ENCODE data around the gene JAM3.
A peak's percentile ranks its signal among the peaks of the same experiment; 100 is the strongest.

JAM3 gene

GRCh38 chr11:134068829-134069425 lies at the start of gene JAM3:
Gene JAM3, plus strand, starts transcription at chr11:134069072. Its CDS starts 12 bp downstream, at chr11:134069084.
- DNase-seq = peak; percentile 97

DNA sequence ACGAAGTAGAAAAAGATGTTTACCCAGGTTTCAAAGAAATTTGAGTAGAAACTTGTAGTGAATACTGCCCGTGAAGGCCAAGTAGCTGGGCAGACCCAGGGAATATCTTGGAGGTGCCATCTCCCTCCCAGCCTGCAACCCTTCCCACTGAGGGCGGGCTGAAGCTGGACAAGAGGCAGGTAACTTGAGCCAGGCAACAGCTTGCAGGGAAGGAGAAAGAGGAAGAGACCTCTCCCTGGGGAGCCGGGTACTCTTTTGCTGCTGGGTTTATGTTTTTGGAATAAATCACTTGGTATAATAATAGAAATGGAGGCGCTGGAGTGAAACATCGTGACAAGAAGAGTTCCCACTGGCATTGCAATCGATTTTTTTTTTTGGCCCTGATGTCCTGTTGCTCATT lies 49.4 kb upstream of the JAM3 start:
- DNase-seq = no peak

- DNase-seq = no peak
Observed at GRCh38 chr11:134020598-134020997, 48.3 kb upstream of the JAM3 start.

- no peak for DNase-seq
Observed at GRCh38 chr11:134021326-134021725, 47.5 kb upstream of the JAM3 start.

DNA sequence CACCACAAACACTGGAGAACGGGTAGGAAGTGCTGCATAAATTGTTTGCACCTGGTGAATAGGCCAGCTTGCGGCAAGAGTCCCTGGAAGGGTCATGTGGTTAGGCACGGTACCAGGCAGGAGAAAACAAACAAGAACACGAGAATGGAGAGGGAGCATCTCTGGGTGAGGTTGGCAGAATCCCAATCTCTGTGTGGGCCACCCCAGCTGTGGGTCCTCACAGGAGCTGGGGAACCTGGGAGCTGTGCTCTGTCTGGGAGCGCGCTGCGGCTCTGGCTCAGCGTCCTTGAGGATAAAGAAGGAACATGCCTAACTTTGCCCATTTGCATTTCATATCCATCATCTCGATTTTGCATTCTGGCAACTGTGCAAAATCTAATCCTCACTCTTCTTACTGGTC lies 46.1 kb upstream of the JAM3 start:
- no peak for DNase-seq

DNA sequence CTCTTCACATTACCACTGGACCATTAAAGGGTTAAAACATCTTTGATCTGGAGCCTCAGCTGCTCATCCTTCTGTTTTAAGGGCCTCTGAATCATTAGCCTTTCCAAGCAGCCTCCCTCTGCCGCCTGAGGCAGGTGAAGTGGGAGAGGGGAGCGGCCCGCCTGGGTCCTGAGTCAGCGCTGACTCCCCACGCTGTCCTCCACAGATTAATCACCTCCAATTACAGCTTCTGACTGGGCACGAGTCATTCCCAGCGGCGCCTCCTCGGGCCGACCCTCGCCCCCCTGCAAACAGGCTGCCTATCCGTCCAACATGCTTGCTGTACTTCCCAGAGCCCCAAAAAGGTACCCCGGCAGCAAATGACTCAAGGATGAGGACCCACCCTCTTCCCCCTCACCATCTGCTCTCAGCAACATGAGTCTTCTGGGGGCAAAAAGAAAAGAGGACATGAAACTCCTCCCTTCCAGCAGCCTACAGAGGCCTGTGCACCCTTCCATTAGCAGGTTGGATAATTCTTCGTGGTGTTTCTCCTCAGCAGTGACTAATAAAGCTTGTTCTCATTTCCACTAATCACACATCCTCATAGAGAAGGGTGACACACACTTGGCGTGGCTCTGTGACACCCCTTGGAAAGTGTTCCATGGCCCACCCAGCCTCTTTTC lies 44.3 kb upstream of the JAM3 start:
- peak; percentile 76 for DNase-seq

GRCh38 chr11:134025082-134025429 lies 43.8 kb upstream of the JAM3 start:
- DNase-seq = no peak

DNA sequence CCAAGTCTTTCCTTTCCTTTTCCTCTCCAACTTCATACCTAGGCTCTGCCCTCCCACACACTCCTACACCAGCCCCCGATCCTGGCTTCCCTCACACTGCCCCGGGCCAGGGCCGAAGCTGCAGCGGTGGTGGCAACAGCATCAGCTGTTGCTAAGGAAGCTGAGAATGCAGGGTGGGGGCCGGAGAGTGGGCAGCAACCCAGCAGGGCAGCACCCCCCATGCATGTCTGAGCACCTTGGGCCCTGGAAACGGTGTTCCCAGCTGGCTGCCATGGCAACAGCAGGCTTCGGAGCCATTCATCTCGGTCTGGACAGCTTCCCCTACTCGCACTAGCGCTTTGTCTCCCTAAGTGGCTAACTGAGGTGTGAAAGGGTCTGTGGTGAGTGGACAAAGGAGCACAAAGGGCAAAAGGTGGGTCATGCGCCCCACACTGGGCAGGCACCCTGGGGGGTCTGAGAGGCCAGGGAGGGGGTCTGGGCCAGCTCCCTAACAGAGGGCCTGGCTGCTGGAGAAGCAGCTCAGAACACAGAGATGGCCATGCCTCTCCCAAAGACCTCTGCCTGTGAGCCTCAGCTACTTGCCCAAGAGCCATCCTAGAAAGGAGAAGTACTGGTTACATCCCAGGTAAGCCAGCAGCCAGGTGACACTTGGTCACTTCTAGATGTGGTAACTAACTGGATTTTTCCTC lies 42.1 kb upstream of the JAM3 start:
- DNase-seq = no peak

DNA sequence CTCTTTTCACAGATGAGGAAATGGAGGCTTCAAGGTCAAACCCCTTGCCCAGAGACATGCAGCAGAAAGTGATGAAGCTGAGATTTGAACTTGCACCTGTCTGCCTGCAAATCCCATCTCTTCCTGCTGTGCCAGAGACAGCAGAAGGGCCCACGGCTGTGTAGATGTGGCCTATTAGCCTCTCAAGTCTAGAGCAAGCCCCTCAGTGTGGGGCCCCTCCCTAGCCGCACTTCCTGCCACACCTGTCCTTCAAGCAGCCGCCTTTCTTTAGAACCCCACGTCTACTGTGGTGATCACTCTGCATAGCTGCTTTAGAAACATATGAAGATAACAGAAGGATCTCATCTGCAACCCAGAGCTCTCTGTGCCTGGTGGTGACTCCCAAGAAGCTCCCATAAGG lies 41.2 kb upstream of the JAM3 start:
- DNase-seq = no peak

- no peak for DNase-seq
Observed at GRCh38 chr11:134028368-134028920, 40.4 kb upstream of the JAM3 start.

DNA sequence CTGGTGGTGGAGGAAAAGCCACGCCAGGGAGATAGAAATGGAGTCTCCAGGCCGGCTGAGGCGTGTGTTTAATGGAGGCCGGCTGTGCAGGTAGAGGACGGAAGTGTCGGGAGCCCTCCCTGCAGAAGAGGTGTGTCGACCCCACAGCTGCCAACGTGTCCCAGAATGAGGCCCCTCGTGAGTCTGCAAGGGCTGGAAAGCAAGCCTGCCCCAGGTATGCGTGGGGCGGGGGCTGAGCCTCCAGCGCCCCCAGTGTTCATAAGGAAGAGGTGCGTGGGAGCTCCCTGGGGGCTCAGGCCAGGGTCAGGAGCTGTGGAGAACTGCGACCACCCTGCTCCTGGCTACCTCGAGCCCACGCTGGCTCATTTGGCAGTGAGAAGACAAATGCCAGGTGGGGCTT lies 38.0 kb upstream of the JAM3 start:
- DNase-seq = no peak

DNA sequence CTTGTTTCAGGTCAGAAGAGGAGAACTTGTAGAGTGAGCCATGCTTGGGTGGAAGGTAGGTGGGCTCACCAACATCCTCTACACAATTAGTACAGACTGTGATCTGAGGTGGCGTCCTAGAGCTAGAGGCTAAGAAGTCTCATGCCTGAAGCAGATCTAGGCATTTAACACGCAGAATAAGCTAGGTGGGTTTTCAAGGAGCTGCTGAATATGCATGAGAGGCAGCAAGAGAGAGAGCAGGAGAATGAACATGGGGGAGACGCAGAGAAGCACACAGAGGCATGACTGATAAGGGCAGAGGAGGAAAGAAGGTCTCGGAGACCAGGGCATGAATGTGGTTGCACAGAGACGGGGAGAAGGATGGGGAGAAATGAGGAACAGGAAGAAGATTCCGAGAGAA lies 36.8 kb upstream of the JAM3 start:
- no peak for DNase-seq

DNA sequence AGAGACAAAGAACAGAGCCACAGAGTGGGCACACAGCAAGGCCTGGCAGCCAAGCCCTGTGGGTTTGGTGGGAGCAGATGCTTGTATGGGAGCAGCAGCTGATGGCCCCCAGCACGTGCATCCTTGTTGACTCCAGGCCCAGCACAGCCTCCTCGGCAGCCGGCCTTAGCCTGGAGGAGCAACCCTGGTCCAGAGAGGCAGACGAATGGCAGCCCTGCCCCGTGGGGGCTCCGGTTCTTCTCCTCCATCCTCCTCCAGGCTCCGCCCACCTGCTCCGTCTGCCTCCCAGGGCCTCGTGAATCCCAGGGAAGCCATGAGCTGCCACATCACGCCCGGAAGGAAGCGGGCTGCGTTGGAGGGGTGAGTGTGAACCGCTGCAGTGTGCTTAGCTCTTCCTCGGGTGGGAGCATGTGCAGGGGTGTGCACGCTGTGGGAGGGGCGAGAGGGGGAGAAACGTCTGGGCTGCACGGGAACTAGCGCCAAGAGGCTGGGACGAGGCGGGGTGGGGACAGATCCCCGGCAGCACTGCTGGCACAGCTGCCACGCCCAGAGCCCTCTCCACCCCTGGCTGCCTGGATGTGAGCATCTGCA lies 36.3 kb upstream of the JAM3 start:
- DNase-seq = no peak

DNA sequence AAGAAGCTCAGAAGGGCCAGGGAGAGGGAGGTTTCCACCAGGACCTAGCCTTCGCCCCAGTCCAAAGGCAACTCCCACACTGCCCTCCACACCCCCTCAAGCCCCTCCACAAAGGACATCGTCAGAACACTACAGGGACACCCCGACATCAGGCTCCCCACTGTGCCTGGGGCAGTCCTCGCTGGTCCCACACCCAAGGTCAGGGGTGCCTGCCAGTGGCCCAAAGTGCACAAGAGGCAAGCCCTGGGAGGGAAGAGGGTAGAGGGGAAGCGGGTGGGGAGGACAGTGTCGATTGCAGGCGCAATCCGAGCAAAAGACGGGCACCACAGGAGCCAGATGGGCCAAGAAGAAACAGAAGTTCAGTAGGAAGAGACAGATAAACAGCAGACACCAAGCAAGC lies 35.6 kb upstream of the JAM3 start:
- no peak for DNase-seq

DNA sequence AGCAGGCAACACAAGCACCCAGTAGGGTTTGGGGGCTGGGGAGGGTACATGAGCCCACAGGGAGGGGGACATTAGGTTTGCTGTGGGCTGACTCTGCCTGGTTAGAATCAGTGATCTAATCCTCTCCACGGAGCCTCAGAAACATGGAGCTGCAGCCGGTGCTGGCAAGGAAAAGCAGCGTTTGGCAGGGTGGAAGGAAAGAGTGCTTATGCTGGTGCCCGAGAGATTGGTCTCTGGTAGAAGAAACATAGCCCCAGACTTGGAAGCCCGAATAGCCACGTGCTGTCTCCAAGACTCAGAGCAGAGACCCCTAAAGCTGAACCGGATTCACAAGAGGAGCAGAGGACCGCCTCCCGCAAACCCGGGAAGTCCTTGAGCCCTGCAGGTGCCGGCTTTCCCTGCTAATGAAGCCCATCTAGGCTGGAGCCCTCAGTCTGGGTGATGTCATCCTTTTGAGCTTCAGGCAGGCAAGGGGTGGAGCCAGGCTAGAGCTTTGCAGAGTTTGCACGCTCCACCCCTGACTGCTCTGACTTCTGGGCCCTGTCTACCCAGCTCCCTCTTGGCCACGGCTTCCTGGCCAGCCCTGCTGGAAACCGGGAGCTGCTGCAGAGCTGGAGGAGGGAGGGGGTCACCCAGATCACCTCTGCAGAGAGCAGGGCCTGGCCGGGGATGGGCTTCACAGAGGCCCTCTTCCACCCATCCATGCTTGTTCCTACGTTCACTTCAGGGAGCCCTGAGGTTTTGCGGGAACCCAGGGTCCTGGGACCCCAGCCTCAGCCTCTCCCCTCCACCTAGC lies 35.0 kb upstream of the JAM3 start:
- peak; percentile 76 for DNase-seq

DNA sequence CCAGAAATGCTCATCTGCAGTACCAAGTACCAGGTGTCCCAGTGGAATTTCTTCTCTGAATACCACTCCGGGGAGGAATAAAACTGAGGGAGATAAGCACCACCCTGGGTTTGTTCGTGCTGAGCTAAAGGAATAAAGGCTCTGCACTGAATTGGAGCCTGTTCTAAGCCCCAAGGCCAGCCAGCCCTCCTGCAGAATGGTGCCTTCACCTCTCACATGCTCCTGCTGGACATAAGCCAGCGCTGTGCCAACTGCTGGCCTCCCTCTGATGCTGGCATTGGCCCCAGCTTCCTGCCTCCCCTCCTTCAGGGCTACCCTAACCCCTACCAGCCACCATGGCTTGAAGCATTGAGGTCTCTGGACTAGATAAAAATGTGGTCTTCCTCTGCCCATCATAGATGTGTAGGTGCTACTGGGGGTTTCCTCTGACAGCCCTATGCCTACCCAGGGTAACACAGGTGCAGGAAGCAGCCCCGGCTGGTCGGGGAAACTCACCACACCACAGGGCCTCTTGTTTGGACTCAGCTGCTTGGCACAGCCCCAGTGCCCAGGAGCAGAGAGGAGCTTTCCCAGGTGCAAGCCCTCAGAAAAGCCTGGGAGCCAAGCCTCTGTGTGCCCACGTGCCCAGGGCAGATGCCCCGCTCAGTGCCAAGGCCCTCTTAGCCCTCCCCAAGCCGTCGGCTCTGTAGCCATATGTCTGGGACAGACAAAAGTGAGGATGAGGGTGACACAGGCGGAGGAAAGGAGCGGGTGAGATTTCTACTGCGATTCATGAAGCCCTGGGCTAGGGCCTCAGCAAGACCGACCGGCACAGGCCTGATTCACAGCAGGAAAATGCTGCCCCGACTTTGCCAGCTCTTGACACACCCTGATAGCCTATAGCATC lies 34.1 kb upstream of the JAM3 start:
- DNase-seq = no peak

GRCh38 chr11:134036492-134037045 lies 32.3 kb upstream of the JAM3 start:
- DNase-seq = peak; percentile 23

DNA sequence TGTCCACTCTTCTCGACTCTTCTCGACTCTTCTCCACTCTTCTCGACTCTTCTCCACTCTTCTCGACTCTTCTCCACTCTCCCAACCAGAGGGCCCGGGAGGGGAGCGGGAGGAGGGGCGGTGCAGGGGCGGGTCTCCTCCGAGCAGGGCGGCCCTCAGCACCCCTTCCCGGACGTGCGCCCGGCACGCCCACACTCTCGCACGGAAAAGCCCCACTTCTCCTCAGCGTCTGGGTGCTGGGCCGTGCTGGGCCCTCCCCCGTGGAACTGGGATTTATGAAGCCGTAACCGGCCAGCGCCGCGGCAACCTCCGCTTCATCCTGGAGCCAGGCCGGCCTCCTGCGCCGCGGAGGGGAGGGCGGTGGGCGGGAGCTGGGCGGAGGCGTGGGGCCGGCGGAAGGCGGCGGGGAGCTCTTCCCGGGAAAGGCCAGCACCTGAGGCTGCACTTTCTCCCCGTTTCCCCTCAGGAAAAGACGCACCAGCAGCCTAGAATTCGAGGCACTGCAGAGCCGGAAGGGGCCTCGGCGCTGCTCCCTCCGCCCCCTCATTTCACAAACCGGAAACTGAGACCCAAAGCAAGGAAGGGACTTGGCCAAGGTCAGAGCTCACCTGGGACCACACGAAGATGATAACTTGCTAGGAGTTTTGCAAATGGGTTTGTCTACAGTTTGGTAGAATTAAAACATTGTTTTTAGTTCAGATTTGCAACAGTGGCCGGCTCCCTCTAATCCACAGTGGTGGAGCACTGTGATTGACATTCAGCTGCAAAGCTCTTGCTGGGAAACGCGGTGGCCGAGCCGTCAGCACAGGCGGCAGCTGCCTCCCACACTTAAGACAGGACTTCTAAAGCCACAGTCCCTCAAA lies 31.6 kb upstream of the JAM3 start:
- DNase-seq = peak; percentile 64

DNA sequence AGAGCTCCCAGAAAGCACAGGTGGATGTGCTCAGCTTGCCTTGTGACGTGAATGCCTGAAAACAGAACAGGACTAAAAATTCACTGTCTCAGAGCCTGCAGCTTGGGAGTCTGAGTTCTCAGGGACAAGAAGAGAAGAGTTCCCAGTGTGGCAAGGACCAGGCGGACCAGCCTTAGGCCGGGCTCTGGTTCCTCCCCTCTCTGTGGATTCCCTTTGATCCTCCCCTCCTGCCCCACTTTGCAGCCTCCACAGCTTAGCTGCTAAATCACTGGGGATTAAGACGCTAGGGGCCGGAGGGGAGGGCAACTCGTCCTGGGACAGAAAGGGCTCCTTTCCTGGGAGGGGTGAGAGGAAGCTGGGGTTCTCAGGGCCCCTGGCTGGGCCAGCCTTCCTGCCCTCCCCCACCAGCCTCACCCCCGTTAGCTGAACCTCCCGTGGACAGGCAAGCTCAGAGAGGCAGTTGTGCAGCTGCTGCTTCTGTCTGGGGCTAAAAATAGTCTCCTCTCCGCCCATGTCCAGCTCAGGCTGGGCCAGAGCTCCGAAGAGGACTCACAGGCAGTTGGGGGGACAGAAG lies 29.9 kb upstream of the JAM3 start:
- DNase-seq = no peak

GRCh38 chr11:134039726-134040385 lies 29.0 kb upstream of the JAM3 start:
- no peak for DNase-seq
